Prostate gland (tissue), 2 donors: ENCODE data around the gene GRAMD1B.

Experiments
- CTCF ChIP-seq, 4 experiments: fragments of 200-600 bp in 2 of 4; fragments of 450-650 bp in 2 of 4; sonication (generic) in 2 of 4; IDR thresholded peaks; 1 replicate in 3 of 4; 2 replicates in 1 of 4; pipeline ENCODE4 v1.5.1; 2016 to 2019; ENCODE audit warnings: antibody characterized with exemption in 4 of 4, mild to moderate bottlenecking in 2 of 4, moderate library complexity in 2 of 4
- POLR2A ChIP-seq: fragments of 450-650 bp; IDR thresholded peaks from one replicate; pipeline ENCODE4 v1.6.1; 2016; ENCODE audit warnings: antibody characterized with exemption, mild to moderate bottlenecking

- TF ChIP-seq CTCF (IDR thresholded peaks at IDR 0.05), result no peak
- no peak for TF ChIP-seq POLR2A
Observed at GRCh38 chr11:123665306-123665705, 235.2 kb downstream of the GRAMD1B start.
